MCF 10A (cell line): Measurements from ENCODE around the gene UBR4. TPM values are rescaled to one million over a fixed set of nuclear protein-coding genes. Genes with fewer than 3 reads are reported as not detected.

ENCODE experiments used
- BruUV-seq: library from RNA; stranded (reverse); fragments of 400-500 nt; replicated peaks from 2 replicates; lab custom pipeline; 2021; lab: Mats Ljungman, UMichigan
- CTCF ChIA-PET: fragments of 300-600 bp; sonication (Branson Sonifier 250); formaldehyde crosslinking; extraction: SDS; loops from one replicate; lab custom pipeline; 2021; ENCODE audit warnings: antibody characterized with exemption, inconsistent platforms; lab: Yijun Ruan, JAX
- POLR2A ChIA-PET: fragments of 300-600, 350-650 bp; sonication (Branson Sonifier 250); formaldehyde crosslinking; extraction: SDS; loops from one replicate; lab custom pipeline; 2020; ENCODE audit warnings: antibody characterized with exemption, inconsistent platforms; lab: Yijun Ruan, JAX
- DNase-seq: peaks from one replicate; pipeline ENCODE4 v3.0.0-alpha.2; 2018; ENCODE audit not compliant: unreplicated experiment
- H3K27ac Mint-ChIP-seq: one replicate; pipeline ENCODE4 v1.8.0; 2022; ENCODE audit warnings: mild to moderate bottlenecking, low read depth, mixed read lengths; ENCODE audit not compliant: unreplicated experiment
- H3K27me3 Mint-ChIP-seq: one replicate; pipeline ENCODE4 v1.8.0; 2022; ENCODE audit warnings: mixed read lengths; ENCODE audit not compliant: insufficient read depth, unreplicated experiment
- H3K36me3 Mint-ChIP-seq: one replicate; pipeline ENCODE4 v1.8.0; 2022; ENCODE audit warnings: mild to moderate bottlenecking, moderate library complexity, mixed read lengths; ENCODE audit not compliant: insufficient read depth, unreplicated experiment
- H3K4me1 Mint-ChIP-seq: one replicate; pipeline ENCODE4 v1.8.0; 2022; ENCODE audit warnings: mixed read lengths; ENCODE audit not compliant: insufficient read depth, unreplicated experiment
- H3K4me3 Mint-ChIP-seq: one replicate; pipeline ENCODE4 v1.8.0; 2022; ENCODE audit warnings: mild to moderate bottlenecking, moderate library complexity, mixed read lengths; ENCODE audit not compliant: unreplicated experiment
- H3K9me3 Mint-ChIP-seq: one replicate; pipeline ENCODE4 v1.8.0; 2022; ENCODE audit warnings: mixed read lengths; ENCODE audit not compliant: unreplicated experiment
- CTCF ChIP-seq: fragments of 200-600 bp; IDR thresholded peaks from one replicate; pipeline ENCODE4 v1.8.0; 2022; ENCODE audit warnings: antibody characterized with exemption, mild to moderate bottlenecking; ENCODE audit not compliant: unreplicated experiment
- intact Hi-C: fragments of 100-400 bp; cut with micrococcal nuclease; formaldehyde crosslinking; loops from 2 replicates; pipeline ENCODE4 v1.14.1; 2022
- total RNA-seq: library from RNA; stranded (reverse); gene quantifications from 2 replicates; pipeline ENCODE4 v1.2.3, GENCODE V29; 2022

UBR4 gene
- total RNA-seq, 1 experiment from 2014 or later, result 154 TPM

DNA sequence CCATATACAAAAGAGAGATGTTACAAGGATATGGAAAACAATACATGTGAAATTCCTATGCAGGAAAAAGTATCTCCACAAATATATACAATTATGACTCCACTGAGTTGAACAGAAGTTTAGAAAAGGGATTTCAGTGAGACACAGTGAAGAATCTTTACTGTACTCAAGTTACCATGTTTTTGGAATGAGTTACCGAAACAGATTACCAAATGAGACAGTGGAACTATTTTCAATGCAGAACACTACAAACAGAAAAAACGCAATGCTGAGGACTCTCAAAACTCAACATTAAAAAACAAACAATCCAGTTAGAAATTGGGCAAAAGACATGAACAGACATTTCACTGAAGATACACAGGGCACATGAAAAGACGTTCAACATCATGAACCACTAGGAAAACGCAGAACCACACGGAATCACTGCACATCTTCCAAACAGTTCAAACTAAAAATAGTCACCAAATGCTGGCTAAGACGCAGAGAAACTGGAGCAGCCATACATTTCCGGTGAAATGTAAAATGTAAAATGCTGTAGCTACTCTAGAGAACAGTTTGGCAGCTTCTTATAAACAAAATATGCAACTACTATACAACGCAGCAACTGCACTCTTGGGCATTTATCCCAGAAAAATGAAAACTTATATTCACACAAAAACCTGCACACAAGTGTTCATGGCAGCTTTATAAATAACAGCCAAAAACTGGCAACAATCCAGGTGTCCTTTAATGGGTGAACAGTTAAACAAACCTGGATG, 118.7 kb downstream of the UBR4 start:
- no peak for DNase-seq
- ChIA-PET POLR2A (no interaction called here), CTCF (interaction anchor here (0.6 to 3.4 kb wide), 6 partner anchors 22 to 212 kb away, joined by 3 to 14 read pairs (median 3); no protein-coding TSS in a partner anchor)
- no TSS peak for BruUV-seq
- Mint-ChIP-seq H3K4me3 (no peak overlapping the region), H3K36me3 (peaks cover 81% of the 10 kb centered on the region), H3K4me1 (no peaks in the 10 kb centered on the region), H3K9me3 (no peaks in the 10 kb centered on the region), H3K27me3 (no peaks in the 10 kb centered on the region), H3K27ac (no peak overlapping the region)
- intact Hi-C loops, result no loop called here
- no peak for TF ChIP-seq CTCF

DNA sequence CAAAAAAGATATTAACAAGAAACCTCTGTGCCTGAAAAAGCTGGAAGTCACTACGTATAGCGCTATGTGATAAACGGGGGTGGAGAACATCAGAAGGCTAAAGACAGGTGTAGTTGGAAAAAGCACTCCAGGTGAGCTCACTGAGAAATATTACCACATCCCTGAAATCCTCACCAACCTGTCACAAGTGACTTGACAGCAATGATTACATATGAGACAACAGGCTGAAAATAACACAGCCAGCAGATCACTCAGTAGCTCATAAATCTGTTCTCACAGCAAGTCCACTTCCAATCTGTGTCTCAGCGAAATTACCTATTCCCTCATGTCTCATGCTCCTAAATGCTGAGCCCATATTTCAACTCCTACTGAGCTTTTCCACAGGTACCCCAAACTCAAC, 120.5 kb downstream of the UBR4 start:
- Mint-ChIP-seq H3K9me3 (no peaks in the 10 kb centered on the region), H3K4me1 (no peaks in the 10 kb centered on the region), H3K27me3 (no peaks in the 10 kb centered on the region), H3K36me3 (peaks cover 79% of the 10 kb centered on the region), H3K4me3 (no peak overlapping the region), H3K27ac (no peak overlapping the region)
- ChIA-PET CTCF (interaction anchor here (0.7 to 3.4 kb wide), 3 partner anchors 167 to 205 kb away, joined by 3 to 14 read pairs (median 5); no protein-coding TSS in a partner anchor), POLR2A (interaction anchor here (0.6 to 0.9 kb wide), 2 partner anchors 14 to 163 kb away, joined by 3 read pairs; no protein-coding TSS in a partner anchor)
- DNase-seq, result no peak
- TF ChIP-seq CTCF, result no peak
- BruUV-seq, result no TSS peak
- intact Hi-C loops, result no loop called here

DNA sequence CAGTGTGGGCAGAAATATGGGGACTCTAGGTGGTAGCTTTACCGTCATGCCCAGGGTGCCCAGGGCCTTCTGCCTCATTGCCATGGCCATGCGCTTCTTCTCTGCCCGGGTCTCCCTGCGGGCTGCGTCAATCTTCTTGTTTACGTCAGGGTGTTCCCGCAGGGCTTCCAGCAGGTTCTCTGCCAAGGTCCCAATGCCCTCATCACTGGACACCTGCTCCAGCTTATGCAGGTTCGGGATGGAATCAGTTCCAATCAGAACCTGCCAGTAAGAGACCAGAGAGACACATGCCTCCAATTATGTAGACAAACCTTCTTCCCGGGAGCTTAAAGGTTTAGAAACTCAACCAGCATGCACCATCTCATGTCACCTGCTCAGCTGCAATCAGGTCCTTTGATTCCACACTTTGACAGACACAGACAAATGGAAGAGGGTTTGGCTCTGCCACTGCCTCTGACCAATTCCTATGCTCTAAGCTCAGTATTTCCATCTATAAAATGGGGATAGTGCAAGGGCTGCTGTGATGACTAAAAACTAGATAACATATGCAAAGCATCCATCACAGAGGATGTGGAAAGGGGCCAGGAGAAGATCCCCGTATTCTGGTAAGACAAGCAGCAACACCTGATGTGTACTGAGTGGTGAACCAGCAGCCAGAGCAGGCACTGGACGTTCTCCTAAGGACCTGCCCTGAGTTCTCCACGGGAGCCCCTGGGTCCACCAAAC, 121.2 kb downstream of the UBR4 start:
- POLR2A ChIA-PET, result interaction anchor here (0.6 to 1.7 kb wide), 2 partner anchors 13 to 162 kb away, joined by 3 to 8 read pairs; no protein-coding TSS in a partner anchor
- no peaks in the 10 kb centered on the region for H3K9me3 Mint-ChIP-seq
- no peak overlapping the region for H3K4me3 Mint-ChIP-seq
- no TSS peak for BruUV-seq
- TF ChIP-seq CTCF, result no peak
- H3K36me3 Mint-ChIP-seq, result peaks cover 79% of the 10 kb centered on the region
- DNase-seq, result no peak
- intact Hi-C loops, result no loop called here
- H3K27ac Mint-ChIP-seq, result no peak overlapping the region
- H3K4me1 Mint-ChIP-seq, result no peaks in the 10 kb centered on the region
- CTCF ChIA-PET, result interaction anchor here (0.6 to 3.4 kb wide), 5 partner anchors 14 to 270 kb away, joined by 3 to 14 read pairs (median 3); no protein-coding TSS in a partner anchor
- no peaks in the 10 kb centered on the region for H3K27me3 Mint-ChIP-seq
